AG08395 (cell line): Measurements from ENCODE around the gene STAG1.
"Not testable (repeated sequence)": the region's sequence is repeated elsewhere in the genome, so short reads cannot be mapped to it uniquely, and the experiment has no call there.

Source experiments
- DNase-seq: peaks from one replicate; pipeline ENCODE4 v3.0.0; 2012; ENCODE audit warnings: mixed read lengths, low spot score

STAG1 gene

DNA sequence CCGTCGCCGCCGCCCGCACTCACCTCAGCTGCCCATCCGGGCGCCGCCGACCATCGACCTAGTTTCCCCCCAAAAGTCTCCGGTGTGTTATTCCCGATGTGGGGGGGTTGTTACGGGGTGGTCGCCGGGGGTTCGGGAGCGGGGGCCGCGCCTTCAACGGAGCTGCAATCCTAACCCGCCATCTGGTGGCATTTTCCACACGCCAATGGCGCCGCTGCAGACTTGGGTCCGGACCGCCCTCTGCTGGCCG is at the start of gene STAG1:
Gene STAG1 (minus strand): TSS at position 207 of the 250 bp plus-strand sequence. CDS start 121,480 bp downstream, outside the sequence.
- no peak for DNase-seq

DNA sequence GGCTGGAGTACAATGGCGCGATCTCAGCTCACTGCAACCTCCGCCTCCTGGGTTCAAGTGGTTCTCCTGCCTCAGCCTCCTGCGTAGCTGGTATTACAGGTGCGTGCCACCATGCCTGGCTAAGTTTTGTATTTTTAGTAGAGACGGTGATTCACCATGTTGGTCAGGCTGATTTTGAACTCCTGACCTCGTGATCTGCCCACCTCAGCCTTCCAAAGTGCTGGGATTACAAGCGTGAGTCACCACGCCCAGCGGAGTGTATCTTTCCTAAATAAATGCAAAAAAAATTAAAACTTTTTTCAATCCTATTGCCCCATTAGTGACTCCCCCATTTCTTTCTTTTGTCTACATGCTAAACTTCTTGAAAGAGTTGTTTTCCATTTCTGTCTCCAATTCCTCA is 49.0 kb upstream of the STAG1 start:
- DNase-seq: not testable (repeated sequence)

DNA sequence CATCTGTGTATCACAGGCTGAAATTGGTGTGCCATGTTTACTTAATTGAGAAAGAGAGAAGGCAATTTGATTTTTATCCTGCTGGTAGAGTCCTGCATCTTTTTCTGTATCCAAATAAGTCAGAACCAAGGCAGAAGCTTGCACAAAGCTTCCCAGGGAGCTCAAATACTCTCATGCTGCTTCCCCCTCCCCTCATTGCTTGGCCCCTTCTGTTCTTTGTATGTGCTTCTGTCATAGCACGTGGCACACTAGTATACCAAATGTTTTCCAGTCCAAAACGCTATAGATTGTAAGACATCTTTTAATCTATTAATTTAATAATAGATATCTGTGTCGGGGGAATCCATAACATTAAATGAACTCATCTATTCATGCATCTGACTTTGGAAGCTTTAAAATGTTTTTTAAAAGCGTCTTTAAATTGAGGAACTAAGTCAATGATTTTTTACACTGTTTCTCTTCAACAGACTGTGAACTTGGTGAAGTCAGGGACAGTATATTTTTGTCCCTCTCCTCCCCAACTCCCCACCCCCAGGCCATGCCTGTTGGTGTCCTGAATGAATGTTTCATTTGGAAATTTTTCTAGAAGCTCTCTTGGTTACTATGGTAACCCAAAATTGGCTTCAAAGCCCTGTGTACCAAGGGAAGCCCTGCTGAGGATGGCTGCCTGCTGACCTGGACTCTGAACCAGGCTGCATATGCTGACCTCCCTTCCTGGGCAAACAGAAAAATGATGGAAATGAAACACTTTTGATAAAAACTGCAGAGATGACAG is 40.6 kb upstream of the STAG1 start:
- DNase-seq: no peak

DNA sequence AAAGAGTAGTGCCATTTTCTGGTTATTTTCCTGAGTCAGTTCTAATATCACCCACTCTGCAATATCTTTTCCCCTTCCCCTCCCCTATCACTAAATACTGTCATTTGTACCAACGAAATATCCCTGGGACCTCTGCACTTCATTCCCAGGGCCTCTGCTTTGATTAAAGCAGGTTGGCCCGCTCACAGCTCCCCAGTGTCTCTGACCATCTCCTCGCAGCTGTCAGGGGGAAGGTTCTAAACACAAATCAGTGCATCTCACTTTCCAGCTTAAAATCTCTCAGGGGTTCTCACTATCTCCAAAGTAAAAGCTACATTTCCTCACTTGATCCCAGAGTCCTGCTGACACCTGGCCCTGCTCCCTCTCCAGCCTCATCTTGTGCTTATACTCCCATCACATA is 38.6 kb upstream of the STAG1 start:
- no peak for DNase-seq

DNA sequence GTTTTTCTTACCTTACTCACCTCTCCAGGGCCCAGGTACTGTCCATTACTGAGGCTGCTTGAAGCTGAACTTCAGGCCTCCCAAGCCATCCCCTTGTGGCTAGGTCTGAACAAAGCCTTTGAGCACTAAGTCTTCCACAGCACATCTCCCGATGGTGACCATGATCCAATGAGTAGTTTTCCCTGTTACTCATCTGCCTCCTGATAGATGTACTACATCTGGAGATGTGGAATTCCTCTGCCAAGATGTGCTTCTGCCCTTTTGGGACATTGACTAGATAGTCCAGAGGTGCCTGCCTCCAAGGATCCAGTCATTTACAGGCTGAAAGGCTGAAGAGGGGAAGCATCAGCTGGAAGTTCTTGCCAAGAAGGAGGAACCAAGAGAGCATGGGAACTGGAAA is 37.8 kb upstream of the STAG1 start:
- no peak for DNase-seq

DNA sequence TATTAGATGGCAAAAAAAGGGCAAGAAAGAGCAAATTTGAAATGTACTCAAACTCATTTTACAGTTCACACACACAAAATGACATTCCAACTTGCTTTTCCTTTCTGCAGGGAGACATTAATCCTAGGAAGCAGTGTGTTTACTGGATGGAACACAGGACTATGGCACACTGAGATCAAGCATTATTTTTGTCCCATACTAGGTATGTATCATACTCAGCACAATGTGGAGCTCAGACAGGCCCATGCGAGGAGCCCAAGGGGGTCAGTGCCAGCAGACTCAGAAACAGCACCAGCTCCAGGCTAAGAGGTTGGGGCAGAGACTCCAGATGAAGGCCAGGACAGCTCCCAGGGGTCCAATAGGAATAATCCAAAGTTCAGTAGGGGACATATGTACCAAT is 36.0 kb upstream of the STAG1 start:
- no peak for DNase-seq

DNA sequence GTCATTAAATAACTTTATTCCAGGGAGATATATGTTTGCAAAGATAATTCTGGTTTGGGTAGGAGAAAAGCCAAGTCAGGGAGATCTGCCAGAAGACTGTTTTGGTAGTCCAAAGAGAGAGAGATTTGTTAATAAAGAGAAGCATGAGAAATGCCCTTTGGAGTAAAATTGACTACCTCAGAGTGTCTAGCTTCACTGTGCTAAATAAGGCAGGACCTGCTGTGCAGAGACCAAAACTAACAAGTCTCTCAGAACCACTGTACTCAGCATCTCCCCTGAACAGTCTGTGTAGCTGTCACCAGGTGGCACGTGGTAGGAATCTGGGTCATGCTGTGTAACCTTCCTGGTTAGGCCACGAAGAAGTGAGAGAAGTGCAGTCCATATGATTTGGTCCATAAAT is 35.2 kb upstream of the STAG1 start:
- peak; percentile 19 for DNase-seq

DNA sequence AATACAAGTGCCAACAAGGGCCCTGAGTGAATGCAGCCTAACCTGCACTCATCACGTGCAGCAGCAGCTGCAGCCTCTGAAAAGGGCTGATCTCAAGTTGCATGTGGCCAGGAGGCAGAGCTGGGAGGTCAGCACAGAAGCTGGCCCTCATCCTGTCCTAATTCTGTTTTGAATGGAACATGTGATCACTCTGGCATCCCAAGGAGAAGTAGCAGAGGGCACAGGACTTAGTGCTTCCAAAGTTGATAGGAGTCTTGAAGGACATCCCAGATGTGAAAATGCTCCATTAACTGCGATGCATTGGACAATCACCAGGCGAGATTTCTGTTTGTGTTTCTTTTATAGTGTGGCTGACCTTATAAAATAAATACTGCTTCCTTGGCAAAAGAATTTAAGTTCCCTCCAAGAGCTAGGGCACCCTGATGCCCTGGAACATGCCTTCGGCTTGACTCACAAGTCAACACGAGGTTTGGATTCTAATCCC is 31.6 kb upstream of the STAG1 start:
- DNase-seq: no peak

DNA sequence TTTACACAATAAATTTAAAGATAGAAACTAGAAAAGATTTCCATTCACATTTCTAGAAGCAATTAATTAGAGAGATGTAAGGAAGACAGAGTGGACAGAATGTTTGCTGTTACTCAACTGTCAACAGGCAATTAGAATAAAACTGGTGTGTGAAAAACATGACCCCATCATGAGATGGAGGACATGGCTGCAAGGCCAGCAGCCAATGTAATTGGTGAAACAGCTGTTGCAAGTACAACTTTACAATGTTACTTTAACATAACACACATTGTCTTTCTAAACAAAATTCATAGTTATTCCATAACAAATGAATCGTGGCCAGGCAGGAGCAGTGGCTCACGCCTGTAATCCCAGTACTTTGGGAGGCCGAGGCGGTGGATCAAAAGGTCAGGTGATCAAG is 28.6 kb upstream of the STAG1 start:
- no peak for DNase-seq

DNA sequence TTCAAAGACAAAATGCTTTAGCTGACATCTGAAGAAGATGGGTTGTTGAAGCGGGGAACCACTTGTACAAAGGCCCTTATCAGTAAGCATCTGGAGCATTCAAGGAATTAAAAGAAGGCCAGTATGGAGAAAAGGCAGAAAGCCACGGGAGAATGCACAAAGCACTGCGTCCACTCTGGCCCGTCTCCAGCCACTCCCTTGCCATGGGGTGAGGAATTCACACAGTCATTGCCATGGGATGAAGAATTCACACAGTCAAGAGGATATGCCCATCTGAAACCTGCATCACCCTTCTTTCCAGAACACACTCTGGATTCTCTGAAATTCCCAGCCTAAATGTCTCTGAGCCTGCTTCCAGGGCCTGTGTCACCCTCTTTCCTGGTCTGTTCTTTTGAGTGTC is 26.7 kb upstream of the STAG1 start:
- DNase-seq: peak; percentile 42

DNA sequence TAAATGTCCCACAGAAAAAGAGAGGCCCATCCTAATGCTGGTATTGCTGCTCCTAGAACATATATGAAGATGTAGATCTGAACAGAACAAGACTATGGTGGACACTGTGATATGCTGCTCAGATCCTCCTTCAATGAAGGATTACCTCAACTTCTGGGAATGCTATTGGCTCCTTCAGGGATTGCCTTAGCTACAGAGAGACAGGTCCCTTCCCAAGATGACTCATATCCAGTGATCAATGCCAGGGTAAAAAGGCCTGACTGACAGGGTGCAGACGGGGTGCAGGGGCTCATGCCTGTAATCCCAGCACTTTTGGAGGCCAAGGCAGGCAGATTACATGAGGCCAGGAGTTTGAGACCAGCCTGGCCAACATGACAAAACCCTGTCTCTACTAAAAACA is 20.5 kb upstream of the STAG1 start:
- DNase-seq: peak; percentile 63

DNA sequence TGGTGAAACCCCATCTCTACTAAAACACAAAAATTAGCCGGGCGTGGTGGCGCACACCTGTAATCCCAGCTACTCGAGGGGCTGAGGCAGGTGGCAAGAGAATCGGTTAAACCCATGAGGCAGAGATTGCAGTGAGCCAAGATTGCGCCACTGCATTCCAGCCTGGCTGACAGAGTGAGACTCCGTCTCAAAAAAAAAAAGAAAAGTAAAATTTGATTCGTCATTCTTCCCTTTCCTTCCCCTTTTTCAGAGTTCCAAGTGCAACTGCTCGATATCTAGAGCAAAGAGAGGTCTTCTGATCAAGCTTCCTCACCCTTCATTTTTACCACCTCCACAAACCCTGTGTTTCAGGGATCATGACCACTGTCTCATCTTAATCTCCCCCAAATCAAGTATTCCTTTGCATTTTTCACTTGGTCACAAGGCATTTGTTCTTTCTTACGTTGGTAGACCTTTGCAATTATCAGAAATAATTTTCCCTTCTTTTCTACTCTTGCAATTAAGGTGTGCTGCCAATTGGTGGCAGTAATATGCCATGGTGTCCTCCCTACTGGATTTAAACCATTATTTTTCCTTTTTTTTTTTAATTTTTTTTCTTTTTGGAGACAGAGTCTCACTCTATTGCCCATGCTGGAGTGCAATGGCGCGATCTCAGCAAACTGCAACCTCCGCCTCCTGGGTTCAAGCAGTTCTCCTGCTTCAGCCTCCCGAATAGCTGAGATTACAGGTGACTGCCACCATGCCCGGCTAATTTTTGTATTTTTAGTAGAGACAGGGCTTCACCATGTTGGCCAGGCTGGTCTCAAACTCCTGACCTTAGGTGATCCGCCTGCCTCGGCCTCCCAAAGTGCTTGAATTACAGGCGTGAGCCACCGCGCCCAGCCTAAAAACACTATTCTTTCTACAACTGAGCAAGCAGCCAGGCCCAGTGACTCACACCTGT is 6.3 kb upstream of the STAG1 start:
- not testable (repeated sequence) for DNase-seq

DNA sequence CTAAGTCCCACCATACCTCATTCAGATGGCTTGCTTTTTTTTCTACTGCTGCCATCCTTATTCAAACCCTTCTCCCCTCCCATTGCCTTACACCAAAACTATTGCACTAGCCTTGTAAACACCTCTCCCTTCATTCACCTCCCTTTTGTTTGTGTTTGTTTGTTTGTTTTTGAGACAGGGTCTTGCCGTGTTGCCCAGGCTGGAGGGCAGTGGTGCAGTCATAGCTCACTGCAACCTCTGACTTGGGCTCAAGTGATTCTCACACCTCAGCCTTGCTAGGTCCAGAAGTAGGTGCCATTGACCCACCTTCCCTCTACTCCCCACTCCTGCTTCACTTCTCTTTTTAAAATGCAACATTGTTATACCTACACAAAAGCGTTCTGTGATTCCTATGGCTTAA is 3.0 kb upstream of the STAG1 start:
- DNase-seq: no peak

DNA sequence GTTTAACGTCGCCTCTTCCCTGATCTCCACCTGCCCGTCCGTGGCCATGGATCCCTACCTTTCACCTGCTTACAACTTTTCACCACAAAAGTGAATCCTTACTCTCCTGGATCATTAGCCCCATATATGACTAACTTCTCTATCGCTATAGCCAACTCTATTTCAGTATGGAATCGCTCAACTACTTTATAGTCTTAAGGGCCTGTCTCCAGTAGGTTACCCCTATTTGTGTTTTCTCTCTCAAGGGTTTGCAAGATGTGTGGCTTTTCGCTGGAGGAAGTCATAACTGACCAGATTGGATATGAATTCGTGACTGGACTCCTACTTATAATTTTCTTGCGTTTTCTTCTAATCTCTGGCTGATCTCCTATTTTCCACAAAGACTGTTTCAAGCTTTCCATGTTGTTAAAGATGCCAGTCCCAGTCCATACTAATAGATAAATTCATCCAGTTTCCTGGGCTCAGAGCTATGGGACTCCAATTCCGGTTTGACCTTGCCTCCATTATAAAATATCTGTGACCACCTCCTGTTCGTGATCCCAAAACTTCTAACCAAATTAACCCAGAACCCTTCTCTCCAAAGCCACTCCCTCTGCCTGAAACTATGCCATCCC is 1.3 kb upstream of the STAG1 start:
- no peak for DNase-seq

DNA sequence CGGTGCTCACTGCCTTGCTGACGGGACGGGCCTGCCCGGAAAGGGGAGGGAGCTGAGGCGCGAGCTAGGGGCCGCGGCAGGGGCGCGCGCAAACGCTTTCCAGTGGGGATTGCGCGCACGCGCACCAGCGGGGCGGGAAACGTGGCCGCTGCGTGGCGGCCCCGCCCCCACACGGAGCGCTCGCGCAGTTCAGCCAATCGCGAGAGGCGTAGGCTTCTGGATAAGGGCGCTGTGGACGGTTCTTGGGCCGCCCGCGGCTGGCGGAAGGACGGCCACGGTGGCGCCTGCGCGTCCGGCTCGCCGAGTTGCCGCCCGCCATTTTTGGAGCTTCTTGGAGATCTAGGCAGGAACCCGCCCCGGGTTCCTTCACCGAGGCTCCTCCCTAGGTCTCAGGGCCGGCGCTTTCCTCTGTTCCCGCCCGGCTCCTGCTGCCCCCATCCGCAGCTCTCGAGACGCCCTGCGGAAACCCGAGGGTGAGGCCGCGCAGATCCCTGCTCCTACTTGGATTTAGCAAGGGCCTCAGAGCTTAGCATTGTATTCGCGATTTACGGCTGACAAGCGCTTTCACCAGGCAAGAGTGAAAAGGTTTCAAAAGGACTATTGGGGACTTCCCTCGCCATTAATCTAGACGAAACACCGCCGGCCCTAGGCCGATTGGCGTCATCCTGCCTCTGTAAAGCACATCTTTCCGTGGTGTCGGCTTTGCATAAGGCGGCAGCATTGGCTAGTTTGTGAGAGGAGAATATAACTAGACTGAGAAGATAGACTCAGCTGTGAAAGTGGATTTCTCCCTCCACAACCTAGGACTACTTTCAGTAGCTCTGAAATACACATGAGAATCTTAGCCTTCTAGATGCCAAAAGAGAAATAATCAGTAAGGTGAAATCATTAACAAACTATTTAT is 496 bp upstream of the STAG1 start:
- peak; percentile 97 for DNase-seq

DNA sequence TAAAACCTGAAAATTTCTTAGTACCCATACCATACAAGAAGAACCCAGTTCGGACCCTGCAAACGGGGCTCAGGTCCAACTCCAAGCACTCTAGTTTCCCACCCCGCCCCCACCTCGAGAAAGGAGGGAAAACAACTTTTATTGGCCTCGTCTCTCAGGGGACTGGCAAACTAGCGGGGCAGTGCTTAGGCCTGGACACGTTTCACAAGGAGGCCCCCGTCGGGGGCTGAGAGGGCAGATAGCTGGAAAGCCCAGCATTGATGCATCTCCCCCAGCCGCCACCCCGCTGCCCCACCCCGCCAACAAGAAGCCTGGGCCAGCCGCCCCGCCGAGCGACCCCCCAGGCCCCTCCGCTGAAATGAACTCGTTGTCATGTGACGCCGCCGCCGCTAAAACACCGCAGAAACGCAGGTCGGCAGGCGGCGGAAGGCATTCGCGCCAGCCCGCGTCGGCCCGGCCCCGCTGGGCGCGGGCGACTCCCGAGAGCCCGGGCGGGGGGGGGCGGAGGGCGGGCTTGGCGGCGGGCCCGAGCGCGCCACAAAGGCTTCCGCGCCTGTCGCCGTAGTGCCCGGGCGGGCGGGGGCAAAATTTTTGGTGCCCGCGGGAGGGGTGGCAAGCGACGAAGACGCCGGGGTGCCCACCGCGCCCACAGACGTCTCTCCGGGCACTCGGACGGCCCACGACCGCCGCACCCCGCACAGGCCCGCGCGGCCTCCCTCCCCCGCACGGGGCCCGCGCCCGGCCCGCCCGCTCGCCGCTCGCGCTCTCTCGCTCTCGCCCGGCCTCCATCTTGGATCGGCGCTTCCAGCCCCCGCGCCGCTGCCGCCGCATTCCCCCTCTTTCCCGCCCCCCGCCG is 634 bp downstream of the STAG1 start:
- peak; percentile 55 for DNase-seq

DNA sequence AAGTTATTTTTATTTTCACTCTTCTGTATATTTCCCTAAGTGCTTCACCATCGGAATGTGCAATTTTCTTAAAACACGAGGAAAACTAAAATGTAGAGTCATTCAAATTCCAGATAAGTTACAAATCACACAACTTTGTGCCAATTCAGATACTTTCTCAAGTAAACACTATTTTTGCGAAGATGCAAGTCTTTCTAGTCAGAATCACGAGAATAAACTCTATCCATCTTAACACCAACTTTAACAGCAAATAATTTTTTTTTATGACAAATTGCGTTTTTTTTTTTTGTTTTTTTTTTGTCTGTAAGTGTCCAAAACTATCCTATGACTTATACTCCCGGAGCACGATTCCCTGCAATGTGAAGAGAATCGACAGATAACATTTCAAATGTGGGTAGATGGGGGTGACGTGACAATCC is 1.3 kb downstream of the STAG1 start:
- DNase-seq: peak; percentile 23

DNA sequence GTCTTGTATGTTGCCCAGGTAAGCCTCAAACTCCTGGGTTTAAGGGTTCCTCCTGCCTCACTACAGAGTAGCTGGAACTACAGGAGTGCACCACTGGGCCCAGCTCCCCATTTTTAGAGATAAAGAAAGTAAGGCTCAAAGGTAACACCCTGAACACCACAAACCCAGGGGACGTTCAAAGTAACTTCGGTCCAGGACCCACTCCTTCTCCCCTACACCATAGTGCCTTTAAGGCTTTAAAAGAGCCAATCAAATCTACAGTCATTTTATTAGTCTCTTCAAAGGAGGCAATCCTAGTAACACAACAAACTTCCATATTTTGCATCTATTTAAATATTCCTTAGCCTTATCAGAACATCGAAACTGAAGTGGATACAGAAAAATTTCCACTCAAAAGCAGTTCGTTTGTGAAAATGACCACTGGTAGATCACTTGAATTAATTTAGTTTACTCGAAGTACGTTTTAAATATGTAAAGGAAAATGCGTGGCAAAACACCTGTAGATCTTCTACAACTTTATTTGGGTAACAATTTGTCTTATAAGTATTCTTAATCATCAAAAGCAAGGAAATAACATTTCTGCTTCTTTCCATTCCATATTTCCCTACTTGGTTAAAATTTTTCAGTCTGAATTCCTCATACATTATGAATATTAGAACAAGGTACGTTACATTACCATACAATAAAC is 1.8 kb downstream of the STAG1 start:
- DNase-seq: no peak

DNA sequence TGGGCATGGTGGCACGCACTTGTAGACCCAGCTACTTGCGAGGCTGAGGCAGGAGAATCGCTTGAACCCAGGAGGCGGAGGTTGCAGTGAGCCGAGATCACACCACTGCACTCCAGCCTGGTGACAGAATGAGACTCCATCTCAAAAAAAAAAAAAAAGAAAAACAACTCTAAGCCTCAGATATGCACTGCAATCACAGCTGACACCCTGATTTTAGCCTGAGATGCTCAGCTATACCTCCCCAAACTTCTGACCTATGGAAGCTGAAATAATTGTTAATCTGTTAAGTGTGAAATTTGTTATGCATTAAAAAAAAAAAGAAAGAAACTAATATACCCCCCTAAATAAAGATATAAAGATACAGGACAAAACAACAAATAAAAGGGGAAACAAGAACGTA is 2.6 kb downstream of the STAG1 start:
- not testable (repeated sequence) for DNase-seq

DNA sequence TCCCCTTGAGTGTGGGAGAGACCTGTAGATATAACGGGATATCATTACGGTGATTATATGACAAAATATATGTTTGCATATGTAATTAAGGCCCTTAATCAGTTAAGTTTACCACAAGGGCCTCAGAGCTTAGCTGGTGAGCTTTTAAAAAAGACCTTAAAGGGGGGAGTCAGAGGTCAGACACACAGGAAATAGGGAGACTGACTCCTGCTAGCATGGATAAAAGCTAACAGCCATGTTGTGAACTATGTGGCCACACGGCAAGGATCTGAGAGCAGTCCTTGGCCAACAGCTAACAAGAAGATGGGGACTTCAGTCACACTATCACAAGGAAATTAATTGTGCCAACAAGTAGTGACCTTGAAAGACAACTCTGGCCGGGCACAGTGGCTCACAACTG is 3.1 kb downstream of the STAG1 start:
- no peak for DNase-seq
